Pancreas (tissue), 10 donors: ENCODE measurements around the gene HMGCS2. TPM values are rescaled to one million over a fixed set of nuclear protein-coding genes. Genes with fewer than 3 reads are reported as not detected.
A peak's percentile ranks its signal among the peaks of the same experiment; 100 is the strongest.

Experiments
- ATAC-seq, 4 donors: fragments of 200-7000 bp; cut with Tn5 transposase; one replicate each; pipeline versions ENCODE4 v1.8.0 to v1.9.1; 2020; ENCODE audit warnings: mild to moderate bottlenecking in 4 of 4, moderate library complexity in 4 of 4
- DNase-seq, 6 donors: peaks; one replicate each; pipeline ENCODE4 v3.0.0-alpha.2; 2020
- FAIRE-seq: peaks from 2 replicates; lab custom pipeline; 2012; peaks lifted over from hg19 to GRCh38; lab: Jason Lieb, UNC
- H3K27ac ChIP-seq, 4 donors: fragments of 200-600 bp; sonication (generic); 1 replicate in 3 of 4; 2 replicates in 1 of 4; pipeline versions ENCODE4 v1.5.0 to v1.8.0; 2020
- H3K27me3 ChIP-seq, 4 donors: fragments of 200-600 bp; one replicate each; pipeline ENCODE4 v1.8.0; 2021
- H3K36me3 ChIP-seq, 3 donors: fragments of 200-600 bp; sonication (generic) in 1 of 3; one replicate each; pipeline versions ENCODE4 v1.5.0 to v1.8.0; 2020 to 2021
- H3K4me1 ChIP-seq, 3 donors: fragments of 200-600 bp; one replicate each; pipeline ENCODE4 v1.8.0; 2021
- H3K4me3 ChIP-seq, 4 donors: fragments of 200-600 bp; sonication (generic) in 2 of 4; one replicate each; pipeline versions ENCODE4 v1.5.0 to v1.8.0; 2020 to 2021
- H3K9me3 ChIP-seq, 4 donors: fragments of 200-600 bp; one replicate each; pipeline ENCODE4 v1.8.0; 2021
- CTCF ChIP-seq, 4 donors: fragments of 200-600 bp; sonication (generic) in 3 of 4; IDR thresholded peaks; one replicate each; pipeline versions ENCODE4 v1.5.0 to v1.8.0; 2021; ENCODE audit warnings: antibody characterized with exemption in 4 of 4
- WGBS, 2 donors: extraction: QIAGEN DNeasy Blood & Tissue Kit; methylation state at CpG; one replicate each; pipeline ENCODE4 v1.1.7; 2013; 5-methylcytosine and 5-hydroxymethylcytosine counted together
- intact Hi-C, 3 donors: fragments of 100-400 bp; cut with DNase I; formaldehyde crosslinking; loops; one replicate each; pipeline versions ENCODE4 v1.11.1 to v1.14.2; 2022
- polyA plus RNA-seq, 2 donors: library from polyadenylated mRNA; stranded (reverse); fragments of 200-250 nt; gene quantifications; one replicate each; pipeline ENCODE4 v1.2.3, GENCODE V29; 2013
- total RNA-seq, 6 donors: library from RNA; stranded (reverse); fragmentation: NEBNext Ultra II Directional in 4 of 6; extraction: Animal tissue kit (Norgen Biotek cat#: 25700) in 4 of 6; gene quantifications; one replicate each; pipeline versions ENCODE4 v1.2.1 to v1.2.4, GENCODE V29; 2021 to 2023
- donor health status: healthy with polysubstance abuse.
- donor health status: DM: no; HTN: no; CAD: no; lungs with moderate emphysema.
- donor health status: DM: no; HTN: no; CAD: no.
- donor health status: control.
- donor health status: control.
- donor health status: Bipolar disorder and iron deficiency.
- donor health status: DM: yes; HTN: yes; CAD: no.
- donor health status: DM: no; HTN: no; CAD: no.
- donor health status: DM: no; HTN: no; CAD: no.
- donor health status: DM: yes; HTN: yes; CAD: no.

The HMGCS2 gene
- total and polyA plus RNA-seq, 8 donors = 0.23 to 32.2 (median 0.66) TPM; not detected in 2

GRCh38 chr1:119779869-119780356 lies 11.2 kb upstream of the HMGCS2 start:
- H3K36me3 ChIP-seq = no peaks in the 10 kb centered on the region
- peak overlapping the region; percentile 4 to 49 (median 32) for H3K27ac ChIP-seq
- ATAC-seq (peak; percentile 78 to 88 (median 85)), DNase-seq (peak in 4 of 6 donors; percentile 28 to 48 (median 40)), FAIRE-seq (no peak)
- H3K4me3 ChIP-seq = peak overlapping the region in 2 of 4 donors; percentile 6 to 11
- 2 to 3% methylated on average over 5 of the region's 5 CpGs for WGBS, 2 donors
- H3K4me1 ChIP-seq = peaks cover 7 to 15% (median 7%) of the 10 kb centered on the region in 3 donors
- no peaks in the 10 kb centered on the region for H3K27me3 ChIP-seq
- intact Hi-C loops = no loop called here
- no peaks in the 10 kb centered on the region for H3K9me3 ChIP-seq
- no peak for TF ChIP-seq CTCF (IDR thresholded peaks at IDR 0.05)

GRCh38 chr1:119778886-119779560 lies 10.3 kb upstream of the HMGCS2 start:
- no peaks in the 10 kb centered on the region for H3K27me3 ChIP-seq
- intact Hi-C loops = no loop called here
- WGBS, 2 donors = 87% methylated on average over 11 to 13 of the region's 13 CpGs
- H3K4me1 ChIP-seq = peaks cover 7 to 17% (median 14%) of the 10 kb centered on the region in 3 donors
- H3K27ac ChIP-seq = peak overlapping the region in 2 of 4 donors; percentile 4 to 49
- no peaks in the 10 kb centered on the region for H3K36me3 ChIP-seq
- no peaks in the 10 kb centered on the region for H3K9me3 ChIP-seq
- ATAC-seq = peak in 3 of 4 donors; percentile 13 to 20 (median 19)
- DNase-seq = no peak
- FAIRE-seq = no peak
- H3K4me3 ChIP-seq = no peak overlapping the region
- TF ChIP-seq CTCF (IDR thresholded peaks at IDR 0.05) = no peak

- H3K27ac ChIP-seq = no peak overlapping the region
- no peak for FAIRE-seq
- H3K9me3 ChIP-seq = no peaks in the 10 kb centered on the region
- no peaks in the 10 kb centered on the region for H3K27me3 ChIP-seq
- 92 to 96% methylated on average over 6 of the region's 6 CpGs for WGBS, 2 donors
- no peak overlapping the region for H3K4me3 ChIP-seq
- DNase-seq = no peak
- intact Hi-C loops = no loop called here
- peaks cover 14 to 20% (median 18%) of the 10 kb centered on the region in 3 donors for H3K4me1 ChIP-seq
- no peak for ATAC-seq
- no peaks in the 10 kb centered on the region for H3K36me3 ChIP-seq
- no peak for TF ChIP-seq CTCF (IDR thresholded peaks at IDR 0.05)
These were observed 9.7 kb upstream of the HMGCS2 start for GRCh38 chr1:119778359-119778758.

GRCh38 chr1:119774746-119775490 lies 6.2 kb upstream of the HMGCS2 start:
- no peak for DNase-seq
- Histone ChIP-seq H3K27ac (peak overlapping the region in 1 of 4 donors; percentile 24), H3K4me1 (peaks cover 13 to 23% (median 14%) of the 10 kb centered on the region in 3 donors)

More at GRCh38 chr1:119774746-119775490, 6.2 kb upstream of the HMGCS2 start:
- 36 to 39% methylated on average over 7 of the region's 7 CpGs for WGBS, 2 donors
- no peak overlapping the region for H3K4me3 ChIP-seq
- H3K9me3 ChIP-seq = no peaks in the 10 kb centered on the region
- FAIRE-seq (no peak), ATAC-seq (peak in 2 of 4 donors; percentile 11 to 27)
- H3K36me3 ChIP-seq = no peaks in the 10 kb centered on the region
- TF ChIP-seq CTCF (IDR thresholded peaks at IDR 0.05) = no peak
- no peaks in the 10 kb centered on the region for H3K27me3 ChIP-seq
- intact Hi-C loops = no loop called here
